HUES64 (cell line): ENCODE results near the gene TP53BP2.
"Not testable (repeated sequence)": the region's sequence is repeated elsewhere in the genome, so short reads cannot be mapped to it uniquely, and the experiment has no call there.

Source experiments
- H3K27ac ChIP-seq: 2 replicates; pipeline ENCODE4 v1.7.0; 2013; ENCODE audit warnings: low read depth, low read length, inconsistent platforms
- H3K27me3 ChIP-seq: 2 replicates; pipeline ENCODE4 v1.6.1; 2013; ENCODE audit warnings: mild to moderate bottlenecking, low read length; ENCODE audit not compliant: insufficient read depth
- H3K36me3 ChIP-seq: 2 replicates; pipeline ENCODE4 v1.6.1; 2013; ENCODE audit warnings: mild to moderate bottlenecking, low read length; ENCODE audit not compliant: insufficient read depth
- H3K4me1 ChIP-seq: 2 replicates; pipeline ENCODE4 v1.6.1; 2013; ENCODE audit warnings: mild to moderate bottlenecking, low read length, moderate library complexity; ENCODE audit not compliant: insufficient read depth
- H3K4me3 ChIP-seq: 2 replicates; pipeline ENCODE4 v1.5.1; 2013; ENCODE audit warnings: mild to moderate bottlenecking, low read length, moderate library complexity
- H3K9ac ChIP-seq: 2 replicates; pipeline ENCODE4 v1.6.1; 2013; ENCODE audit warnings: mild to moderate bottlenecking, low read depth, low read length
- H3K9me3 ChIP-seq: 2 replicates; pipeline ENCODE4 v1.6.1; 2013; ENCODE audit warnings: low read depth, low read length; ENCODE audit not compliant: insufficient read depth
- WGBS: fragments of 150-250, 120-280 bp; methylation state at CpG from one replicate; pipeline ENCODE4 v1.1.7; 2013; ENCODE audit warnings: missing lambda C conversion rate; 5-methylcytosine and 5-hydroxymethylcytosine counted together

TP53BP2 gene

DNA sequence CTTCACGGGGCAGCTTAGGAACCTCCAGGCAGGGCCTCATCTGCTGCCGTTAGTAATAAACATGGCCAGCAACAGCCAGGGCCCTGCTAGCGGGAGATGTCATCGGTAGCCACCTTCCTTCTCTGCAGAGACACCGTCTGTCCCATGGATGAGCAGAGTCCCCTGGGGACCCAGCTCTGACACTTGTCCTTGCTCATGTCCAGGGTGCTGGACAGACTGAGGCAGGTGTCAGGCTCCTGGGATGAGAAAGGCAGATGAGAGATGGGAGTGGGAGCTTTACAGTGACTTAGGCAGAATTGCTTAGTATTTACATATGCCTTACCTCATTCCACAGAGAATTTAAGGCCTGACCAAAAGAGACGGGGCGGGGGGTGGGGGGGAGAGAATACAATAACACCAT, 108.4 kb downstream of the TP53BP2 start:
- H3K27ac ChIP-seq: no peak overlapping the region
- WGBS: 84% methylated on average over 5 of the region's 7 CpGs

DNA sequence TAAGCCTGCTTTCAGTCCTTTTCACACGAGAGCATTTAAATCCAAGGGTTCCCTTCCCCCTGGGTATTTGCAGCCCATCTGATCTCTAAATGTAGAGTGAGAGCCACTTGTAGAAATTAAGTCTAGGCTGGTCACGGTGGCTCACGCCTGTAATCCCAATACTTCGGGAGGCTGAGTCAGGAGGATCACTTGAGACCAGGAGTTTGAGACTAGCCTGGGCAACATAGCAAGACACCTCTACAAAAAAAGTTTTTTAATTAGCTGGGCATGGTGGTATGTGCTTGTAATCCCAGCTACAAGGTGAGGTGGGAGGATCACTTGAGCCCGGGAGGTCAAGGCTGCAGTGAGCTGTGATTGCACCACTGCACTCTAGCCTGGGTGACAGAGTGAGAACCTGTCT, 109.1 kb downstream of the TP53BP2 start:
- not testable (repeated sequence) for H3K9ac ChIP-seq, H3K27ac ChIP-seq, H3K9me3 ChIP-seq, H3K36me3 ChIP-seq, H3K4me3 ChIP-seq
- peaks cover 18% of the 10 kb centered on the region for H3K27me3 ChIP-seq
- H3K4me1 ChIP-seq: peaks cover 17% of the 10 kb centered on the region
- 91% methylated on average over 5 of the region's 5 CpGs for WGBS

More for the DNA sequence above, 108.4 kb downstream of the TP53BP2 start:
- H3K9me3 ChIP-seq: no peaks in the 10 kb centered on the region
- H3K9ac ChIP-seq: no peak overlapping the region
- peaks cover 4% of the 10 kb centered on the region; the same call in 1 of the 2 replicates for H3K36me3 ChIP-seq
- H3K27me3 ChIP-seq: peaks cover 11% of the 10 kb centered on the region; the same call in 1 of the 2 replicates
- H3K4me1 ChIP-seq: peaks cover 17% of the 10 kb centered on the region
- no peak overlapping the region for H3K4me3 ChIP-seq

DNA sequence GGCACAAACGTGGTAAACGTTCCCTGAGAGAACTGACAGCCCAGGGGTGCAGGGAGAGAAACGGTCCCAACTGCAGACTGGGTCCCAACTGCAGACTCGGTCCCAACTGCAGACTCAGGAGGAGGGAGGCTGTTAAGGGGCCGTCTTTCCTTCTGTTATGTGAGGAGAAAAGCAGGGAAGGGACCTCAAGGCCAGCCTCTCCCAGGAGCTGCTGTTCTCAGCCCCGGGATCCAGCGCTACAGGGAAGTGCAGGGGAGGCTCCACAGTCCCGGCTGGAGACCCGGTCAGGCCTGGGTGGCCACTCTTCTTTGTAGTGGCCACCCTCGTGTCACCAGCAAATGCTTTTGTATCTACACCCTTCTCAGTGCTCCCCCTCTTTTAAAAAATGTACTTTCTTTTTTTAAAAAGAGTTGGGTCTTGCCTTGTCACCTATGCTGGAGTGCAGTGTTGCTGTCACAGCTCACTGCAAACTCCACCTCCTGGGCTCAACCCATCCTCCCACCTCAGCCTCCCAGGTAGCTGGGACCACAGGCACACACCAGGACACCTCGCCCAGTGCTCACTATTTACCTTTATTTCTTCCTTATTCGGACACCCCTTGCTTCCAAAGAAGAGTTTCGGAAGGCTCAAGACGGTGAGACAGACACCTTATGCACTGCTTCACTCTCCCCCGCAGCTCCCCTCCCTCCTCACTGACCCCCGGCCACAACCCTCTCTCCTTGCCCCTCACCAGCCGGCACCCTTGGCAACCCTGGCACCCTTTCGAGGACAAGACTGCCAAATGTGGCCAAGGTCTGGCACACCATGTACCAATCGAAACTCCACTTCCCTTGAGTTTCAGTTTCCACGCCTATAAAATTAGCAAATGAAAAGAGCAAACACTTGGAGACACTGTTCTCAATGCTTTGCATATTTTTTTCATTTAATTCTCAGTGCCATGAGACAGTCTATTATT, 111.6 kb downstream of the TP53BP2 start:
- peaks cover 32% of the 10 kb centered on the region for H3K4me1 ChIP-seq
- no peaks in the 10 kb centered on the region for H3K36me3 ChIP-seq
- no peak overlapping the region for H3K4me3 ChIP-seq
- no peaks in the 10 kb centered on the region for H3K9me3 ChIP-seq
- no peak overlapping the region; the same call in 1 of the 2 replicates for H3K27ac ChIP-seq
- WGBS: 62% methylated on average over 20 of the region's 20 CpGs
- H3K27me3 ChIP-seq: peaks cover 38% of the 10 kb centered on the region
- H3K9ac ChIP-seq: no peak overlapping the region

- H3K4me1 ChIP-seq: peaks cover 32% of the 10 kb centered on the region
- H3K4me3 ChIP-seq: no peak overlapping the region
- no peak overlapping the region; the same call in 1 of the 2 replicates for H3K27ac ChIP-seq
- 73% methylated on average over 3 of the region's 6 CpGs for WGBS
- peaks cover 6% of the 10 kb centered on the region; the same call in 1 of the 2 replicates for H3K36me3 ChIP-seq
- peaks cover 47% of the 10 kb centered on the region for H3K27me3 ChIP-seq
- H3K9ac ChIP-seq: no peak overlapping the region
- no peaks in the 10 kb centered on the region for H3K9me3 ChIP-seq
Measured at GRCh38 chr1:223732993-223733798, 112.6 kb downstream of the TP53BP2 start.

DNA sequence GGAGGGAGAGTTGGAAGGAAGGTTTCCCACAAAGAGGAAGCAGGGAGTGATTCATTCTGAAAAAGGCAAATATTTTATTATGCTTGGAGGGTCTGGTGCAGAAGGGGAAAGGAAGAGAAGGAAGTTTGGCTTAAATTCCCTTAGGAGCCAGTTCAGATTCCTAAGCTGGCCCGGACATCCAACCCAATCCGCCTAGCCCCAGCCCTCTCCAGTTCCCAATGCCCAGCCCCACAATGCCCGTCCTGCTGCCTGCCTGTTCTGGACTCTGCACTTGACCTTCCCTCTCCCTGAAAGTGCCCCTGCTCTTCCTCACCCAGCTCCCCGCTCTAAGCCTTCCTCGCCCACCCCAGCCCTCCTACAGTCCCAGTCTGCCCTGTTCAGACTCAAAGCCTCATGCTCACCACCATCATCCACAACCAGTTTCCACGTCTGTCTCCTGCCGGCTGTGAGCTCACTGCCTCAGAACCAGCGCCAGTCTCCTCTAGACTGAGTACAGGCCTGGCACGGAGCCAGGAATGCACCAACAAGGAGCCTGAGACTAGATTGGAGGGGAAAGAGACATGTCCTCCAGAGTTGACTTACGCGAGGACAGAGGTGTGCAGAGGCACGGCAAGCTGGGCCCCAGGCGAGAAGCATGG, 114.5 kb downstream of the TP53BP2 start:
- Histone ChIP-seq H3K27ac (no peak overlapping the region), H3K9ac (no peak overlapping the region), H3K9me3 (no peaks in the 10 kb centered on the region), H3K27me3 (peaks cover 60% of the 10 kb centered on the region), H3K4me1 (peaks cover 49% of the 10 kb centered on the region), H3K4me3 (no peak overlapping the region), H3K36me3 (peaks cover 6% of the 10 kb centered on the region; the same call in 1 of the 2 replicates)
- 90% methylated on average over 13 of the region's 13 CpGs for WGBS

DNA sequence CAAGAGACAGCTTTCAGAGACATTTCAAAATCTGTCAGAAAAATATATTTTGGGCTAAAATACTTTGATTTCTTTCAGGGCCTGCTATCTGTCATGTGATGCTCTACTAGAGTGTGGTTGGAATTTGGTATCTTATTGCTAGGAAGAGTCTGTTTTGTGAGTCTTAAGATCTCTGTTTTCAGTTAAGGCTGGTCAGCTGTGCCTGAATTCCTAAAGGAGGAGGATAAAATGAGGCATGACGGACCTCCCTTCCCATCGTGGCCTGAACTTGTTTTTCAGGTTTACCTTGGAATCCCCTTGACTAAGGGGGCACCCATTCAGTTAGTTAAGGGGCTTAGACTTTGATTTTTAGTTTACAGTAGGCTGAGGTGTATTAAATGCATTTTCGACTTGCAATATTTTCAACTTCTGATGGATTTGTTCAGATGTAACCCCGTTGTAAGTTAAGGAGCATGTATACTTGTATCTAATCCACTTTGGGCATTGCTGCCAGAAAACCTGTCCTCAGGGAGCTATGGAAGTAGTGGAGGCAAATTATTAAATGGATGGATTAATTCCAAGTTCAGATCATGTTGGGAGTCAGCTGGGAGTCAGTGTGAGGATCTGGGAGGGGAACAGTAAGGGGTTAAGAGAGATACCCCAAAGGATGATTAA, 115.1 kb downstream of the TP53BP2 start:
- peaks cover 60% of the 10 kb centered on the region for H3K27me3 ChIP-seq
- H3K27ac ChIP-seq: no peak overlapping the region
- H3K4me3 ChIP-seq: no peak overlapping the region
- whole genome bisulfite sequencing: 75% methylated on average over 4 of the region's 4 CpGs
- peaks cover 56% of the 10 kb centered on the region for H3K4me1 ChIP-seq
- peaks cover 6% of the 10 kb centered on the region; the same call in 1 of the 2 replicates for H3K36me3 ChIP-seq
- no peak overlapping the region for H3K9ac ChIP-seq
- no peaks in the 10 kb centered on the region for H3K9me3 ChIP-seq

GRCh38 chr1:223729906-223730305, 115.8 kb downstream of the TP53BP2 start:
- peaks cover 6% of the 10 kb centered on the region; the same call in 1 of the 2 replicates for H3K36me3 ChIP-seq
- H3K4me1 ChIP-seq: peaks cover 56% of the 10 kb centered on the region
- 20% methylated on average over 3 of the region's 4 CpGs for WGBS
- H3K9ac ChIP-seq: no peak overlapping the region
- no peaks in the 10 kb centered on the region for H3K9me3 ChIP-seq
- H3K27ac ChIP-seq: no peak overlapping the region
- H3K4me3 ChIP-seq: no peak overlapping the region
- peaks cover 60% of the 10 kb centered on the region for H3K27me3 ChIP-seq
